Pancreas (tissue), 10 donors: ENCODE measurements around the gene PHAF1. TPM values are rescaled to one million over a fixed set of nuclear protein-coding genes. Genes with fewer than 3 reads are reported as not detected.
A peak's percentile ranks its signal among the peaks of the same experiment; 100 is the strongest.

Experiments used
- ATAC-seq, 4 donors: fragments of 200-7000 bp; cut with Tn5 transposase; one replicate each; pipeline versions ENCODE4 v1.8.0 to v1.9.1; 2020; ENCODE audit warnings: mild to moderate bottlenecking in 4 of 4, moderate library complexity in 4 of 4
- DNase-seq, 6 donors: peaks; one replicate each; pipeline ENCODE4 v3.0.0-alpha.2; 2020
- FAIRE-seq: peaks from 2 replicates; lab custom pipeline; 2012; peaks lifted over from hg19 to GRCh38; lab: Jason Lieb, UNC
- H3K27ac ChIP-seq, 4 donors: fragments of 200-600 bp; sonication (generic); 1 replicate in 3 of 4; 2 replicates in 1 of 4; pipeline versions ENCODE4 v1.5.0 to v1.8.0; 2020
- H3K27me3 ChIP-seq, 4 donors: fragments of 200-600 bp; one replicate each; pipeline ENCODE4 v1.8.0; 2021
- H3K36me3 ChIP-seq, 3 donors: fragments of 200-600 bp; sonication (generic) in 1 of 3; one replicate each; pipeline versions ENCODE4 v1.5.0 to v1.8.0; 2020 to 2021
- H3K4me1 ChIP-seq, 3 donors: fragments of 200-600 bp; one replicate each; pipeline ENCODE4 v1.8.0; 2021
- H3K4me3 ChIP-seq, 4 donors: fragments of 200-600 bp; sonication (generic) in 2 of 4; one replicate each; pipeline versions ENCODE4 v1.5.0 to v1.8.0; 2020 to 2021
- H3K9me3 ChIP-seq, 4 donors: fragments of 200-600 bp; one replicate each; pipeline ENCODE4 v1.8.0; 2021
- WGBS, 2 donors: extraction: QIAGEN DNeasy Blood & Tissue Kit; methylation state at CpG; one replicate each; pipeline ENCODE4 v1.1.7; 2013; 5-methylcytosine and 5-hydroxymethylcytosine counted together
- intact Hi-C, 3 donors: fragments of 100-400 bp; cut with DNase I; formaldehyde crosslinking; loops; one replicate each; pipeline versions ENCODE4 v1.11.1 to v1.14.2; 2022
- polyA plus RNA-seq, 2 donors: library from polyadenylated mRNA; stranded (reverse); fragments of 200-250 nt; gene quantifications; one replicate each; pipeline ENCODE4 v1.2.3, GENCODE V29; 2013
- total RNA-seq, 6 donors: library from RNA; stranded (reverse); fragmentation: NEBNext Ultra II Directional in 4 of 6; extraction: Animal tissue kit (Norgen Biotek cat#: 25700) in 4 of 6; gene quantifications; one replicate each; pipeline versions ENCODE4 v1.2.1 to v1.2.4, GENCODE V29; 2021 to 2023
- TF ChIP-seq, protein P1 (sequence below), 4 donors: fragments of 200-600 bp; sonication (generic) in 3 of 4; IDR thresholded peaks; one replicate each; pipeline versions ENCODE4 v1.5.0 to v1.8.0; 2021; ENCODE audit warnings: antibody characterized with exemption in 4 of 4
- donor health status: healthy with polysubstance abuse.
- donor health status: DM: no; HTN: no; CAD: no; lungs with moderate emphysema.
- donor health status: DM: no; HTN: no; CAD: no.
- donor health status: control.
- donor health status: control.
- donor health status: Bipolar disorder and iron deficiency.
- donor health status: DM: yes; HTN: yes; CAD: no.
- donor health status: DM: no; HTN: no; CAD: no.
- donor health status: DM: no; HTN: no; CAD: no.
- donor health status: DM: yes; HTN: yes; CAD: no.

PHAF1 gene
- total and polyA plus RNA-seq, 8 donors = 2.8 to 8.9 (median 4.9) TPM

DNA sequence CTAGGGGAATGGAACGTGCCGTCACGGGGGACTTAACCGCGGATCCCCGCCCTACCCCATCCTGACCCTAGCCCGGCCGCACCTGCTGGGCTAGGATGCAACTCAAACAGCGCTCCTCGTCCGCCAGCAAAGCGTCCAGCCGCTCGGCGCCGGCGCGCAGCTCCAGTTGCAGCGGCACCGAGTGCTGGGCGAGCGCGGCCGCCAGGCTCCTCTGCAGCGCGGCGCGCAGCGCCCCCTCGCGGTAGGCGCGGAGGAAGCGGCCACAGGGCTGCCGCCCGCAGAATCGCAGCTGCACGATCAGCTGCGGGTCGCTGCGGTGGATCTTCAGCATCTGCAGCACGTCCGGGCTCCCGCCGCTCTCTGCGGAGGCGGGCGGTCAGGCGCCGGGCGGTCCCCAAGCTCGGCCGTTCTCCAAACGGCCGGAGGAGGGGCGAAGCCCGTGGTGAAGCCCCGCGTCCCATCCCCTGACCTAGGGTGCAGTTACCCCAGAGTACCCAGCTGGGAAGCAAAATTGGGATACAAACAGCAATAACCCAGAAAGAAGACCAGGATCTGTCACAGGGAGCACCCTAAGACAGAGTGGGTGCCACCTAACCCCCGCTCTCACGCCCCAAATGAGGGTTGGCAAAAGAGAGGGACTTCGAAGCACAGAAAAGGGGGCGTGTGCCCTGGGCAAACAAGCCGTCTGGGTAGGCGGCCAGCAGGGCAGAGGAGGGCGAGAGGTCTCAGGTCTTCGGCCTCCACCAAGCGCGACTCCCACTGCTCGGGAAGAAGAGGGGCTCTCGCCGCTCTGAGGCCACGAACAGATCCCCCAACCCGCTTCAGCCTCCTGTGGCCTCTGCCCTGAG, 45.8 kb downstream of the PHAF1 start:
- H3K9me3 ChIP-seq = no peaks in the 10 kb centered on the region
- H3K27me3 ChIP-seq = no peaks in the 10 kb centered on the region
- peak overlapping the region in 2 of 4 donors; percentile 14 to 25 for H3K4me3 ChIP-seq
- intact Hi-C loops = loop anchor here in 2 of 3 donors (5.0 to 10.0 kb wide), 2 partner anchors 138 to 181 kb away; no protein-coding TSS in a partner anchor
- no peak for FAIRE-seq
- TF ChIP-seq, protein P1, sequence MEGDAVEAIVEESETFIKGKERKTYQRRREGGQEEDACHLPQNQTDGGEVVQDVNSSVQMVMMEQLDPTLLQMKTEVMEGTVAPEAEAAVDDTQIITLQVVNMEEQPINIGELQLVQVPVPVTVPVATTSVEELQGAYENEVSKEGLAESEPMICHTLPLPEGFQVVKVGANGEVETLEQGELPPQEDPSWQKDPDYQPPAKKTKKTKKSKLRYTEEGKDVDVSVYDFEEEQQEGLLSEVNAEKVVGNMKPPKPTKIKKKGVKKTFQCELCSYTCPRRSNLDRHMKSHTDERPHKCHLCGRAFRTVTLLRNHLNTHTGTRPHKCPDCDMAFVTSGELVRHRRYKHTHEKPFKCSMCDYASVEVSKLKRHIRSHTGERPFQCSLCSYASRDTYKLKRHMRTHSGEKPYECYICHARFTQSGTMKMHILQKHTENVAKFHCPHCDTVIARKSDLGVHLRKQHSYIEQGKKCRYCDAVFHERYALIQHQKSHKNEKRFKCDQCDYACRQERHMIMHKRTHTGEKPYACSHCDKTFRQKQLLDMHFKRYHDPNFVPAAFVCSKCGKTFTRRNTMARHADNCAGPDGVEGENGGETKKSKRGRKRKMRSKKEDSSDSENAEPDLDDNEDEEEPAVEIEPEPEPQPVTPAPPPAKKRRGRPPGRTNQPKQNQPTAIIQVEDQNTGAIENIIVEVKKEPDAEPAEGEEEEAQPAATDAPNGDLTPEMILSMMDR (IDR thresholded peaks at IDR 0.05) = peak; percentile 94 to 99 (median 96)
- ATAC-seq = peak; percentile 49 to 69 (median 64)
- peak in 5 of 6 donors; percentile 57 to 95 (median 84) for DNase-seq
- H3K27ac ChIP-seq = no peak overlapping the region
- WGBS, 2 donors = 12 to 15% methylated on average over 58 to 74 of the region's 74 CpGs
- no peaks in the 10 kb centered on the region for H3K36me3 ChIP-seq
- peaks cover 0 to 12% (median 3%) of the 10 kb centered on the region in 3 donors for H3K4me1 ChIP-seq

DNA sequence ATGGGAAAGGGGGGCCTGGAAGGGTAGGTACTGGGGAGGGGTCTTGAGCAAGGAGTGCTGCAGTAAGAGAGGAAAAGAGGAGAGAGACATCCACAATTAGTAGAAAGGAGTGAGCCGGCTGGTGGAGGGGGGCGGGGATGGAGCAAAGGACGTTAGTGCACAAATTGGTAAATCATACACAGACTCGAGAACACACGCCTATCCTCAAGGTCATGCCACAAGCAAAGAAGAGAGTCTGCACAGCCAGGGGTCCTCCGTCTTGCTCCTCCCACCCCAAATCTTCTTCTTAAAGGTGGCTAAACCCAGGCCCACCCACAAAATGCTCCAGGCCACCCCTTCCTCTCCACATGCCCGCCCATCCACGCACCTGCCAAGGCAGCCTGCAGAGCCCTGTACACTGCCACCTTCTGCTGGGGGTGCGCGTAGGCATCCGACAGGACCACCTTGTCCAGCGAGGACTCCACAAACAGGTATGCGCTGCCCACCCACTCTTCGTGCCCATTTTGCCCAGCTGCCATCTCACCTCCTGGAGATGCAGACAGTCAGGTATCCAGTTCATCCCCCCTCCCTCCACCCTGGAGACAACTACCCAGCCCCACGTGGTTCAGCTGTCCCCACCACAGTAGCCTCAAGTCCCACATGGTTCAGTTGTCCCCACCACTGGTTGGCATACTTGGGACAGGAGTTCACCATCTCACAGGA, 46.6 kb downstream of the PHAF1 start:
- TF ChIP-seq, protein P1 (IDR thresholded peaks at IDR 0.05) = no peak
- peak in 1 of 6 donors; percentile 62 for DNase-seq
- no peak overlapping the region for H3K4me3 ChIP-seq
- peaks cover 0 to 15% (median 3%) of the 10 kb centered on the region in 3 donors for H3K4me1 ChIP-seq
- no peak for ATAC-seq
- no peaks in the 10 kb centered on the region for H3K9me3 ChIP-seq
- H3K36me3 ChIP-seq = no peaks in the 10 kb centered on the region
- FAIRE-seq = no peak
- WGBS, 2 donors = 53 to 56% methylated on average over 15 of the region's 15 CpGs
- no peaks in the 10 kb centered on the region for H3K27me3 ChIP-seq
- no peak overlapping the region for H3K27ac ChIP-seq
- intact Hi-C loops = loop anchor here in 2 of 3 donors (5.0 to 10.0 kb wide), 2 partner anchors 139 to 181 kb away; no protein-coding TSS in a partner anchor

DNA sequence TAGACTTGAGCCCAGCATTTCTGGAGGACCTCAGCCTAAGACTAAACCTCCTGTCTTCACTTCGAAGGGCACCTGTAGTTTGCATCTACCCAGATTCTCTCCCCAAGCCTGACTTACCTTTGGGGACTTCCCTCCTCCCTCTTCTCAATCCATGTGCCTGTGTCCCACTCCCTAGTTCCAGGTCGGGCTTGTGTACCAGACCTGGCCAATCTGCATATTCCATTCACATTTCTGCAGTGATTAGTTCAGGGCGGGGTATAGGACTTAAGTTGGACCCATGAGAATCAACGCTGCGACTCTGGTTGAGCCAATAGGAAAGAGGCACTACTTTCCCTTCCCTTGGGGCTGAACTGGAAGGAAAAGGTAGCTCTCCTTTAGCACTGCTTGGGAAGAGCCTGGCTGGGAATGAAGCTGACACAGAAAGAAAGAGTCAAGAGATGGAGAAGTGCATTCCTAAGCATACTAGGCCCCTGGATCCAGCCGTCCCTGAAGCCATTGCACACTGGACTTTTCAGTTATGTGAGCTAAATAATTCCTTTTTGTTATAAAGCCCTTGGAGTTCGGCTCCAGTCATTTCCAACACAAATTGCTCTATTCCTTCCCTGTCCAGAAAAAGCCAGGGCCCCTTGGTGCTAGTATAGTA, 47.5 kb downstream of the PHAF1 start:
- Histone ChIP-seq H3K9me3 (no peaks in the 10 kb centered on the region), H3K4me1 (peaks cover 0 to 20% (median 3%) of the 10 kb centered on the region in 3 donors), H3K36me3 (no peaks in the 10 kb centered on the region), H3K27me3 (no peaks in the 10 kb centered on the region), H3K4me3 (no peak overlapping the region), H3K27ac (no peak overlapping the region)
- WGBS, 2 donors = 64 to 72% methylated on average over 7 of the region's 7 CpGs
- ATAC-seq = no peak
- TF ChIP-seq, protein P1 (IDR thresholded peaks at IDR 0.05) = no peak
- DNase-seq = no peak
- intact Hi-C loops = loop anchor here in 2 of 3 donors (5.0 to 10.0 kb wide), 2 partner anchors 140 to 182 kb away; no protein-coding TSS in a partner anchor
- no peak for FAIRE-seq

DNA sequence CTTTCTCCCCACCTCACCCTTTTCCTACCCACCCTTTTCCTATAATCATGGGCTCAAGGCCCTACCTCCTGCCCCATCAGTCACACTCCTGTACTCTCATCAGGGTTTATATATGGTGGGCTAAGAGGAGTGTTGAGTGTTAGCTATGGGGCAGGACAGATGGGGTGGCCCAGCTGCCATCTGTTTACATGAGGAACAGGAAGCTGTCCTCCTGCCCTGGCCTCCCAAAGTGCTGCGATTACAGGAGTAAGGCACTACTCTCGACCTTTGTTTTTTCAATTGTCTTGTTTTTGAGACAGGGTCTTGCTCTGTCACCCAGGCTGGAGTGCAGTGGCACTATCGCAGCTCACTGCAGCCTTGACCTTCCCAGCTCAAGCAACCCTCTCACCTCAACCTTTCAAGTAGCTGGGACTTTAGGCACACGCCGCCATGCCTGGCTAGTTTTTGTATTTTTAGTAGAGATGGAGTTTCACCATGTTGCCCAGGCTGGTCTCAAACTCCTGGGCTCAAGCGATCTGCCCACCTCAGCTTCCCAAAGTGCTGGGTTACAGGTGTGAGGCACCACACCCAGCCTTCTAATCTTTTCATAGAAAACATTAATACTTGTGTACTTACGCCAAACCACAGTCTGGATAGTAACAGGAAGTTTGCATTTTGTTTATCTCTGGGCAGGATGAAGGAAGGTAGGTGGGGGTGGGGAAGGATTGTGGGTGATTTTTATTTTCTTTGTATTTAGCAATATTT, 48.3 kb downstream of the PHAF1 start:
- H3K4me1 ChIP-seq = peaks cover 0 to 23% (median 3%) of the 10 kb centered on the region in 3 donors
- DNase-seq = no peak
- FAIRE-seq = no peak

More for the DNA sequence above, 48.3 kb downstream of the PHAF1 start:
- Histone ChIP-seq H3K36me3 (no peaks in the 10 kb centered on the region), H3K27me3 (no peaks in the 10 kb centered on the region), H3K4me3 (no peak overlapping the region), H3K9me3 (no peaks in the 10 kb centered on the region), H3K27ac (peak overlapping the region in 1 of 4 donors; percentile 37)
- TF ChIP-seq, protein P1 (IDR thresholded peaks at IDR 0.05) = no peak
- no peak for ATAC-seq
- intact Hi-C loops = loop anchor here in 2 of 3 donors (5.0 to 10.0 kb wide), 2 partner anchors 141 to 183 kb away; no protein-coding TSS in a partner anchor
- 74 to 83% methylated on average over 7 of the region's 7 CpGs for WGBS, 2 donors
